Lower leg skin (tissue), 3 donors: ENCODE results near the gene SETX.

Experiments
- POLR2A ChIP-seq, 2 donors: fragments of 450-650 bp; IDR thresholded peaks; one replicate each; pipeline ENCODE4 v1.6.1; 2016 to 2017; ENCODE audit warnings: antibody characterized with exemption in 2 of 2, mild to moderate bottlenecking in 1 of 2, moderate library complexity in 1 of 2
- TF ChIP-seq, protein P1 (sequence below), 3 donors: fragments of 450-650 bp; IDR thresholded peaks; one replicate each; pipeline ENCODE4 v1.5.1; 2016; ENCODE audit warnings: antibody characterized with exemption in 3 of 3, mild to moderate bottlenecking in 3 of 3, moderate library complexity in 2 of 3

DNA sequence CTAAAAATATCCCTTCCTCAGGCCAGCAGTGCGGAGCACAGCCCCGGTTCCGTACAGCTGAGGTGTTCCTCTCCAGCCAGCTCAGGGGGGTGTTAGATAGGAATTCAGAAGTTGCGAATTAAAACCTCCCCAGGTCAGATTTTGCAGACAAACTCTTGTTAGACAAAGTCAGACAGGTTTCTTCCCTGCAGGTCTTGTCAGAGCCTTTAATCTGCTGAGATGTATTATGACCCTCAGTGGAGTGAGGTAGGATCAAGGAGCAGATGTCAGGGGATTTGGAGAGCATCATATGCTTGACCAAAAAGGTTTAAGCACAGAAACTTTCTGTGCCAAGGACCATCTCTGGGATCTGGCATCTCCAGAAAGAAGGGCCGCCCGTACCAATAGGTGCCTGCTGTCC is 132.8 kb downstream of the SETX start:
- TF ChIP-seq, protein P1, sequence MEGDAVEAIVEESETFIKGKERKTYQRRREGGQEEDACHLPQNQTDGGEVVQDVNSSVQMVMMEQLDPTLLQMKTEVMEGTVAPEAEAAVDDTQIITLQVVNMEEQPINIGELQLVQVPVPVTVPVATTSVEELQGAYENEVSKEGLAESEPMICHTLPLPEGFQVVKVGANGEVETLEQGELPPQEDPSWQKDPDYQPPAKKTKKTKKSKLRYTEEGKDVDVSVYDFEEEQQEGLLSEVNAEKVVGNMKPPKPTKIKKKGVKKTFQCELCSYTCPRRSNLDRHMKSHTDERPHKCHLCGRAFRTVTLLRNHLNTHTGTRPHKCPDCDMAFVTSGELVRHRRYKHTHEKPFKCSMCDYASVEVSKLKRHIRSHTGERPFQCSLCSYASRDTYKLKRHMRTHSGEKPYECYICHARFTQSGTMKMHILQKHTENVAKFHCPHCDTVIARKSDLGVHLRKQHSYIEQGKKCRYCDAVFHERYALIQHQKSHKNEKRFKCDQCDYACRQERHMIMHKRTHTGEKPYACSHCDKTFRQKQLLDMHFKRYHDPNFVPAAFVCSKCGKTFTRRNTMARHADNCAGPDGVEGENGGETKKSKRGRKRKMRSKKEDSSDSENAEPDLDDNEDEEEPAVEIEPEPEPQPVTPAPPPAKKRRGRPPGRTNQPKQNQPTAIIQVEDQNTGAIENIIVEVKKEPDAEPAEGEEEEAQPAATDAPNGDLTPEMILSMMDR (IDR thresholded peaks at IDR 0.05), result no peak
- TF ChIP-seq POLR2A (IDR thresholded peaks at IDR 0.05), result no peak
